ACHN (cell line): ENCODE measurements around the gene ABHD14A.

ENCODE experiments used
- DNase-seq: peaks from one replicate; pipeline ENCODE4 v3.0.0-alpha.2; 2015
- in situ Hi-C: cut with HindIII; loops from 2 replicates; pipeline ENCODE4 v1.10.0; 2017; ENCODE audit warnings: low sequenced_read_pairs, low pct_ligation_motif_present, low pct_unique_long_range_greater_than_20kb

The ABHD14A gene

DNA sequence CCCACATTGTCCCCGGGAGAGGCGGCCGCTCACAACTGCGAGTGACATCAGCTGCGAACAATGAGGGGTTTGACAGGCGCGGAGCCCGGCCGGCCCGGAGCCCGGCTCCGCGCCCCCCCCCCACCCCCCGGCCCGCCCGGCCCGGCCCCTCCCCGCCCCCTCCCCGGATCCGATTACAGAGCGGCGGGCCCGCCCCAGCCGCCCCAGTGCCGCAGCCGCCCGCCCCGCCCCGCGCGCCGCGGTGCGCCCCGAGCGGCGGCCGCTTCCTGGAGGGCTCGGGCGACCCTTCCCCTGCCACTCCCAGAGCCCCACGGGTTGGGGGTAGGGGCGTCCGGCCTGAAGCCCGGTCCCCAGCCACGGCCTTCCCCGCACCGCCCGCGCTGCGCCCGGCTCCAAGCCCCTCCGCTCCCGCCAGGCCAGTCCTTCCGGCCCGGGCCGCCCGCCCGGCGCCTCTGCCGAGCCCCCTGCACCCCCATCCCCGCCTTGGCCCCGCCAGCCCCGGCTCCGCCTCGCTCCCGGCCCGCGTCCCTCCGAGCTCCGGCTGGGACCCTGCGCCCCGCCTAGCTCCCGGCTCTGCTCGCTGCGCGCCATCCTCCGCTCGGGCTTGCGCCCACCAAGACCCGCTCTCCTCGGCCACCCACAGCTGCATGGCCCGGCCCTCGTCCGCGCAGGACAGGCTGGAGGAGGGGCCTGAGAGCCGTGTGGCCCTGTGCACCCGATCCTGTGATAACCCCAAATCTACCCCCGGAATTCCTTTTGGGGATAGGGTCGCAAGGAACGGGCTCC, 7.3 kb upstream of the ABHD14A start, which contains the start of gene PCBP4:
TSS of gene PCBP4 (minus strand) at position 71 of the 786 bp plus-strand sequence. CDS start 6,214 bp downstream, outside the sequence.
- peak; percentile 25 for DNase-seq
- in situ Hi-C loops = no loop called here

DNA sequence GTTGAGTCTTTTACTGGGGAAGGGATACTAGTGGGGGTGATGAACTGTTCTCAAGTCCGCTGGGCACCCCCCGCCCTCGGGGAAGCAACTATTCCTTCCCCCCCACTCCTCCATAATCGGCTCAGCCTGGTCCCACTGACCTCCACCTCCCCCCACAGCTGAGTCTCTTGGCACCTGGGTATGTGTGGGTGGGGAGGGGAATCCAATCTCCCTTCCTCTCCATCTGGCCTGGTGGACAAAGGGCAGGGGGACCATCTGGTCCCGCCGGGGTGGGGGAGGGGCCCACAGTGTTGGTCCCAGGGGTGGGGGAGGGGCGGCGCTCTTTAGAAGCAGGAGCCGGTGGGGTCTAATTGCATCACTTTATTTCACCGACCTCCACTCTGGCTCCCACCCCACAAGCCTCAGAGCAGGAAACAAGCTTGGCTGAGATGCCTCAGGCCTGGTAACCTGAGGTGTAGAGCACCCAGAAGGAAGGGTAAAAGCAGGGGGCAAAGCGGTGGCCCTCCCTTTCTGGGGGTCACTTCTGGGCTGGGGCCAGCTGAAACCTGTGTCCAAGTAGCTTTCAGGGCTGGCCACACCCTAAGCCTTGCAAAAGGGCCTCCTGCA, 6.6 kb upstream of the ABHD14A start:
- in situ Hi-C loops = no loop called here
- no peak for DNase-seq

DNA sequence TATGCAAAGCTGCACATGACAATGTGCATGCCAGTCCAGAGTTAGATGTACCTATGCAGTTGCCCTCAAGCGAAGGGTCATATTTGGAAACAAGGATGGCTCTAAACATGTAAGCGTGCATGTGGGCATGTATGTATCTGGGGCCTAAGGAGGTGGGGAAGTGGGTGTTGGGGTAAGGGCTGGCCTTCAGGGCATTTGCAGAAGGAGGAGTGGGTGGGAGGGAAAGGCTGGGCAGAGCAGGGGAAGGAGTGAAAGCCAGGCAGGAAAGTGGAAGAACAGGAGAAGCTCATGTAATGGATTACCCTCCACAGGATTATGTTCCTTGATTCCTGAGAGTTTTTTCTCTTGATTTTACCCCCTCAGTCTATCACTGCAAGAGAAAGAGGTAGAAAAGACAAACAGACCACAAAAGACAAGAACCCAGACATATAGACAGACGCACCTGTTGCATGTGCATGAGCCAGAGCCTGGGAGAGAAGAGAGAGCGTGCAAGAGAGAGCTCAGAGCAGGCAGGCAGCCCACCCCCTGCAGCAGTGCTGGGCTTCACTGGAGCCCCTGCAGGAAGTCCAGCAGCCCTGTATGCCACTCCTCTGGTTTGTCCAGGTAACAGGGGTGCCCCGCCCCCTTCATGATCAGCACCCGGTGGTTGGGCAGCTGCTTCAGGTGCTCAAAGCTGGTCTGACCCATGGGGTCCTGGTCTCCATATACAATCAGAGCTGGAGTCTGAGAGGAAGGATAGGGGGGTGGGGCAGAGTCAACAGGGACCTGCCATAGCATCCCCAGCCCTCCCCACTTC, 5.8 kb upstream of the ABHD14A start:
- DNase-seq = no peak
- in situ Hi-C loops = no loop called here

DNA sequence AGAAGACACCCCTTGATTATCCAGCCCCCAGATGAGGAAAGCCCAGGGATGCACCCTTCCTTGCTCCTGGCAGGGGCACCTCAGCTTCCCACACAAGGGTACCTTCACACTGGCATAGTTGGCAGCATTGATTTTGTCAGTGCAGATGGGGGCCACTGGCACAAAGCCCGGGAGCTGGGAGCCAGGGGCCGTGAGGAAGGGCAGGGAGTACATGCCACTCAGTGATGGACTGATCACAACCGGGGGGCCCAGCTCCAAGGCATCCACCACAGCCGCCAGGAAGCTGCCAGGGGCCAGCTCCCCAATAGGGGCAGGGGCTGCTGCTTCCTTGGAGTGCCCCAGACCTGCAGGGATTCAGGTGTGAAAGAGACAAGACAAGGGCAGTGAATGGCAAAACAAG, 5.0 kb upstream of the ABHD14A start:
- in situ Hi-C loops = no loop called here
- no peak for DNase-seq

DNA sequence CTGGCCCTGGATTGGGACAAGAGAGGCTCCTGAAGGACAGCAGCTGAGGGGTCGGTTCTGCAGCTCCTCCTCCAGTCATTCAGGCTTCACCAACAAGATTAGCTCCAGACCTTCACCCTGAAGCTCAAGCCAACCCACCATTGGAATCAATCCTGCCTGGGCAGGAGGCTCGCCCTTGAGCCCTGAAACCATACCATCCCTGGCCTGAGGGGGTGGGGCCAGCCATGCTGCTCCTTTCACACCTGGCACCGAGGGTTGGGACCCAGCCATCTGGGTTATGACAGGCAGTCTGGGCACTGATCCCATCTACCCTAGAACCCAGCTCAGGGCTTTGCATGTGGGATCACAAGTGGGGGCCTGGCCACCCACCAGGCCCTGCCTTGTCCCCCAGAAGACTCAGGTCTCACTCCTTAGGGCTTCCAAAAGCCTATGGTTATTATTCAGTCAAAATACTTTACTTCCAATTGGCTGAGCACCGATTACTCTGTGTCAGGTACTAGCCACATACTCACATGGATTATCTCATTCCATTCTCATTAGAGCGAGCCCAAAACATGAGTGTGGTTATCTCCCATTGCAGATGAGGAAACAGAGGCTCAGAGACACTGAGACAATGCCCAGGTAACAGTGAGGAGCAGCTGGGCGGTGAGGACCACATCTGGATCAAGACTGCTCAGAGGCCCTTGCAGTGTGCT, 4.1 kb upstream of the ABHD14A start:
- in situ Hi-C loops = no loop called here
- no peak for DNase-seq

DNA sequence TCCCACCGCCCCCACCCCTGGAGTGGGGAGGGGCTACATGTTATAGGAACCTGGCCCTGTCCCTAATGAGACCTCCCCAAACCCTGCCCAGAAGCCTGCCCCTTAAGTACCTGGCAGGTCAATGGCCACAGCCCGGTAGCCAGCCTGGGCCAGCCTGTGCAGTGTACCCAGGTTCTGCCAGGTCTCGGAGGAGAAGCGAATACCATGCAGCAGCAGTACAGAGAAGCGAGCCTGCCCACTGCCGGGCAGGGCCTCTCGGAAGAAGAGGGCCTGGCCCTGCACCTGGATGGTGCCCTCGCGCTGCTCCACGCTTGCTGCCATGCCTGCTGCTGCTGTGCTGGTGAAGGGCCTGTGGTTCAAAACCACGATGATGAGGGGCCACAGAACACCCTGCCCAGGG, 3.5 kb upstream of the ABHD14A start:
- DNase-seq = no peak
- in situ Hi-C loops = no loop called here

DNA sequence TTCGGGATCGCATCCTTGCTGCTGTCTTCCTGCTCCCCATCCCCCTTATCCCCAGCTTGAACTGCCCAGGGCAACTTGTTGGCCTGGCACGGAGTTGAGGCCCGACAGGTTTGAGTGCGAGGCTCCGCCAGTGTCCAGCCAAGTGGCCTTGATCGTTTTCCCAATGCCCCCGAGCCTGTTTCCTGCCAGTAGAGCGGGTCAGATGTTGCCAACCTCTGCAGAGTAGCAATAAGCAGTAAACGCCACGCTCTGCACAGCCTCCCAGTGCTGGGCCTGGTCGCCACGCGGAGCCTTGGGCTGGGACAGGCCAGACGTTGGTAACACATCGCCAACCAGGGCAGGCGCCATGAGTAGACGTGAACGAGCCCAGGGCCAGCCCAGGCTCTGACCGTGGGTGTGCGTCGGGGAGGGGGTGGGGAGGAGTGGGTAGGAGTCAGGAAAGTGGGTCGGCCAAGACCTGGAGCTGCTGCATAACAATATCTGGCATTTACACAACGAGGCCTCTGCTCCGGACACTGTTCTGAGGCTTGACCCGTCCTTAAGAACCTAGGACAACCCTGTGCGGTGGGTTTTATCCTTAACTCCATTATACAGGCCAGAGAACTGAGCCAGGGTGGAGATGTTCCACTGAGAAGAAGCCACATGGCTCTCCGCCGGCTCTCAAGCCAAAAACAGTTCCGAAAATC, 444 bp upstream of the ABHD14A start:
- in situ Hi-C loops = no loop called here
- DNase-seq = no peak

DNA sequence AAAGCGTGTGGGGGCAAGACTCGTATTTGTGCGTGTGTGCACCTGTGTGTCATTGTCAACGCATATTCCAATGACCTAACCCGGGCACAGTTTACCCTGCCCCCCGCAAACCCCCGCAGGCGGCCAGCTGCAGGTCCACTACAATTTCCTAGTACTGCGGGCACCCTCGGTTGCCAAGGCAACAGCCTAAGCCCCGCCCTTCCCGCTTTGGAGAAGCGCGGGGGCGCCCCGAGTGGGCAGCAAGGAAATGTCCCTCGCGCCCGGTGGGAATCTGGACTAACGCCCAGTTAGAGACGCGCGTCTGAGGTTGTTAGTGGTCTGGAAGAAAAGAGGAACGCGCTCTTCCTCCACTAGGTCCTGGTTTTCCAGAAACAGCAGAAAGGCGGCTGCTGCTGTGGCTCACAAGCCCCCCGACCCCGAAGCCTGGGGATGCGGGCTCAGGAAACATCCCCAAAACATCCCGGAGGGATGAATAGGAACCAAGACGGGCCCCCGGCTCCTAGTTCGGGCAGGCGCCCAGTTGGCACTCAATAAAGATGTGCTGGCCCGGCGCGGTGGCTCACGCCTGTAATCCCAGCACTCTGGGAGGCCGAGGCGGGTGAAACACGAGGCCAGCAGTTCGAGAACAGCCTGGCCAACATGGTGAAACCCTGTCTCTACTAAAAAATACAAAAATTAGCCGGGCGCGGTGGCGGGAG, 1.1 kb downstream of the ABHD14A start:
- DNase-seq = peak; percentile 54
- in situ Hi-C loops = no loop called here

DNA sequence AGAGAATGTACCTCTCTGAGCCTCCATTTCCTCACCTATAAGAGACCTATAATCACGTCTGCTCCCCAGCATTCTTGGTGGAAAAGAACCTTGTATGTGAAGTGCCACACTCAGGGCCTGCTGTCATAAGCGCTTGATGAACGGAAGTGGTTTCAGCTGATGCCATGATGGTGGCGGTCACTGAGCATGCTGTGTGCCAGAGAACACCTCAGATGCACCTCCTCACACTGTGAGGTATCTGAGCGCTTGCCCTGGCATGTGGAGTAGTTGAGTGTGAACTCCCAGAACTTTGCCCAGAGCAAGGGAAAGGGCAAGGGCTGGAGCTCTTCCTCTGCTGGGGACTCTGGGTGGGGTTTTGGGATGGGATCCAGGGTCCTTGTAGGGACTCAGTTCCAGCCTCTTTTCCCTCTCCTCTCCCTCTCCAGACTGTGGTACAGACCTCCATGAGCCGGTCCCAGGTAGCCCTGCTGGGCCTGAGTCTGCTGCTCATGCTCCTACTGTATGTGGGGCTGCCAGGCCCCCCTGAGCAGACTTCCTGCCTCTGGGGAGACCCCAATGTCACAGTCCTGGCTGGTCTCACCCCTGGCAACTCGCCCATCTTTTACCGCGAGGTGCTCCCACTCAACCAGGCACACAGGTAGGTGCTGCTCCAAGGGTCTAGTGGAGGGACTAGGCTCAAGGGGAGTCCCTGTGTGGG, 2.7 kb downstream of the ABHD14A start:
- DNase-seq = no peak
- in situ Hi-C loops = no loop called here

DNA sequence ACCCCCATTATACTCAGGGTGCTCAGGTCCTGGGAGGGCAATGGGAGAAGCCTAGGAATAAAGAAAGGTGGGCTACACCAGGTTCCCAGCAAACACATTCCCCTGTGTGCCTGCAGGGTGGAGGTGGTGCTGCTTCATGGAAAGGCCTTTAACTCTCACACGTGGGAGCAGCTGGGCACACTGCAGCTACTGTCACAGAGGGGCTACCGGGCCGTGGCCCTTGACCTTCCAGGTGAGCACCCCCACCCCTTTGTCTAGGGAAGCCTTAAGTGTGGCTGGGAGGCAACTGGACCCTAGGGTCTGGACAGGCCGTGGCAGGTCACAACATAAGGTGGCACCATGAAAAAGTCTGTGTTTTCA, 3.3 kb downstream of the ABHD14A start:
- in situ Hi-C loops = no loop called here
- no peak for DNase-seq

DNA sequence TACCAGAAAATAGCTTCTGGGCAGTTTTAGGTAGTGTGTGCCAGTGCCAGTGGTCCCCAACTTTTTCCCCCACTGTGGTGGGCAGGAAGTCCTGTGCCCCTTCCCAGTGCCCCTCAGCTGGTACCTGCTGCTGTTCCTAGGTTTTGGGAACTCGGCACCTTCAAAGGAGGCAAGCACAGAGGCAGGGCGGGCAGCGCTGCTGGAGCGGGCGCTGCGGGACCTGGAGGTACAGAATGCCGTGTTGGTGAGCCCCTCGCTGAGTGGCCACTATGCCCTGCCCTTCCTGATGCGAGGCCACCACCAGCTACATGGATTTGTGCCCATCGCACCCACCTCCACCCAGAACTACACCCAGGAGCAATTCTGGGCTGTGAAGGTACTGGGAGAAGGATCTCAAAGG, 5.4 kb downstream of the ABHD14A start:
- DNase-seq = no peak
- in situ Hi-C loops = no loop called here

DNA sequence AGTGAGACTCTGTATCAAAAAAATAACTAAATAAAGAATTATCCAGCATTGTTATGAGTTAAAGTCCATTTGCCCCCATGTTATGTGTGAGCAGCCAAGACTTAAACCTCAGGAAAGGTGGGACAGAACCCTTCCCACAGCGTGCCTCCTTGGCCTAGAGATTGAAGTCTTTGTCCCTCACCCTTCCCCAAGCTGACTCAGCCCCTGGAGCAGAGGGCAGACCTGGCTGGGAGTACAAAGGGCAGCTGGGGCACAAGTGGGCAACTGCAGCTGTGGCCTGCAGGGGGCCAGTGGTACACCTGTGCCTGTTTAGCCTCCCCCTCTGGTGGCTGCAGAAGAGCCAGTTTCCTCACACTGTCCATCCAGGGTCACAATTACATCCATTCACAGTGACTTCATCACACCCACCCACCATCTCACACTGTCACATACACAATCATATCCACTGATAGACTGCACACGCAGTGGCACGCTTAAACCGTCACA, 7.5 kb downstream of the ABHD14A start:
- in situ Hi-C loops = no loop called here
- peak; percentile 78 for DNase-seq

DNA sequence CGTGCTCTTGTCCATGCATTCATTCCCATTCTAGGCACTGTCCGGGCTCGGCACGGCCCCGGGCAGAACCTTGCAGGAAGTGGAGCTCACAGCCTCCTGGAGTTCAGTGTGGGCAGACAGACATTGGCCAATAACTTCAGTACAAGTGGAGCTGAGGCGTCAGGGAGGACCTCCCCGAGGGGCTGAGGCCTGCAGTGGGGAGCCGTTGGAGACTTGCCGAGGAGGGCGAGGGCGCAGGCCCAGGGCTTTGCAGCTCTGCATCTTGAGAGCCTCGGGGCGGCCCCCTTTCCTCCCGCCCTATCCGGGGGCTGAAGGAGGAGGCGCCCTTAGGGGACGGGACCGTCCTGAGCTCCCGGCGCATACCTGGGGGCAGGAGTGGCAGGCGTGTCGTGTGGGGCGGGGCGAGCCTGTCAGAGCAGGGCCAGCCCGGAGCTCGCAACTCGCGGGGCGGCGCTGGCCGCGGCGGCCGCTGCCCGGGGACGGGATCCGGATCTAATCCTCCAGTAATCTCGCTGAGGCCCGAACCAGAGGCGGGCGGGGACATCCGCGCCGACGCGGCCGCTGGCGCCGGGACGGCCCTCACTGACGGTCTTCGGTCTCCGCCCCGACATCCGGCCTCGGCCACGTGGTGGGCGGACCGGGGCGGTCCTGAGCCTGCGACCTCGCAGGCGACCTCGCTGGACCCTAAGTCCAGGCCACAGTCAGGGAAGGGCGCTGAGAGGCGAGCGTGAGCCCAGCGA, 8.1 kb downstream of the ABHD14A start, which contains the start of gene ACY1:
TSS of gene ACY1 (plus strand) at position 698 of the 740 bp plus-strand sequence. CDS start 530 bp downstream, outside the sequence.
- in situ Hi-C loops = no loop called here
- DNase-seq = peak; percentile 89

DNA sequence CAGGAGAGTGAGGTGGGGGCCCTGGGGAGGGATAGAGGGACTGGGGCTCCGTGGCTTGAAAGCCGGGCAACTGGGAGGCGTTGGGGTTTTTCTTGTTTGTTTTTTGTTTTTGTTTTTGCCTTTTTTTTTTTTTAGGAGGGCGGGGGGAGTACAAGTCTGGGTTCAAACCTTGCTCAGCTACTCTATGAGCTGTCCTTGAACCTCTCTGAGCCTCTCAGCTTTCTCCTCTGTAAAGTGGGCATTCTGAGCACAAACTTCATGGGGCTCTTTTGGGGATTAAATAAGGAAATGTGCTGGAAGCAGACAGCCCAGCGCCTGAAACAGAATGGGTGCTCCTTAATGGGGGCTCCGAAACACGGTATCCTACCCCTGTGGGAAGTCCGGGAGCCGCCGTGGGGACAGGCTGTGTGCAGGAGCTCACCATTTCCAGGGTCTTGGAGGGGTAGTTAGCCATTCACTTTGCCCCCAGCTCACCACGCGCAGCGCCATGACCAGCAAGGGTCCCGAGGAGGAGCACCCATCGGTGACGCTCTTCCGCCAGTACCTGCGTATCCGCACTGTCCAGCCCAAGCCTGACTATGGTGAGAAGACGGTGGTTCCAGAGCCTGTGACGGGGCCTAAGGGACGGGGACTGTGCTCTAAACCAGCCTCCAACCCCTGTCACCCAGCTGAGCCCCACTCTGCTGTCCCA, 8.9 kb downstream of the ABHD14A start:
- in situ Hi-C loops = no loop called here
- no peak for DNase-seq

DNA sequence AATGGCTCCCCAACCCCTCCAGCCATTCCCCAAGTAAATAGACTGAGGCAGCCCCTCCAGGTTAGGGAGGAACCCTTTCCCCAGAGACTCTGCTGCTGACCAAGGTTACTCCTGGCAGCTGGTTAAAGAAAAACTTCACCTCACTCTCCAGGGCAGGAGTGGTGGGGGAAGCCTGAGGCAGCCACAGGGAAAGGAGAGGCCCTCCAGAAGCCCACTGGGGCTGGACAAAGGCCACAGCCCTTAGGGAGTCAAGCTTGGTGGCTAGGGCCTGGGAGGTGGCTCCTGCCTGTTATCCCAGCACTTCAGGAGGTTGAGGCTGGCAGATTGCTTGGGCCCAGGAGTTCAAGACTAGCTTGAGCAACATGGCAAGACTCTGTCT, 9.4 kb downstream of the ABHD14A start:
- no peak for DNase-seq
- in situ Hi-C loops = no loop called here

DNA sequence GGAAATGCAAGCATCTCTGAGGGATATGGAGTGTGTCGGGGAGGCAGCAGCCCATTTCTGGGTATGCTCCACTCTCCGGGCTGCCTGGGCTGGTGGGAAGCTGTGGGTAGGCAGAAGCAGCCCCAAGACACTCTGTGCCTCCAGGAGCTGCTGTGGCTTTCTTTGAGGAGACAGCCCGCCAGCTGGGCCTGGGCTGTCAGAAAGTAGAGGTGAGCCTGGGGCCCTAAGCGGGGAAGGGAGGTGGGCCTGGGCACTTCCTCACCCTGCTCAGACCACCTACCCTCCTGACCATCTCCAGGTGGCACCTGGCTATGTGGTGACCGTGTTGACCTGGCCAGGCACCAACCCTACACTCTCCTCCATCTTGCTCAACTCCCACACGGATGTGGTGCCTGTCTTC, 10.2 kb downstream of the ABHD14A start:
- in situ Hi-C loops = no loop called here

More for the DNA sequence above, 10.2 kb downstream of the ABHD14A start:
- DNase-seq = no peak
